HG02759 (cell line): ENCODE data around the gene HBP1.
"Not testable (repeated sequence)": the region's sequence is repeated elsewhere in the genome, so short reads cannot be mapped to it uniquely, and the experiment has no call there.

Source experiments
- ATAC-seq: cut with Tn5 transposase; IDR thresholded peaks from one replicate; pipeline ENCODE4 v1.9.1; 2021; ENCODE audit warnings: mild to moderate bottlenecking, moderate library complexity; ENCODE audit not compliant: unreplicated experiment

Gene HBP1

GRCh38 chr7:107224374-107225223, 55.8 kb downstream of the HBP1 start:
- no peak for ATAC-seq

- ATAC-seq = no peak
Observed at GRCh38 chr7:107228291-107228690, 59.5 kb downstream of the HBP1 start.

GRCh38 chr7:107230334-107230733, 61.5 kb downstream of the HBP1 start:
- ATAC-seq = no peak

- ATAC-seq = no peak
Observed at GRCh38 chr7:107232568-107233090, 63.8 kb downstream of the HBP1 start.

GRCh38 chr7:107233174-107233573, 64.4 kb downstream of the HBP1 start:
- ATAC-seq = no peak

GRCh38 chr7:107233981-107234380, 65.2 kb downstream of the HBP1 start:
- no peak for ATAC-seq

- no peak for ATAC-seq
Observed at GRCh38 chr7:107234436-107234835, 65.6 kb downstream of the HBP1 start.

- no peak for ATAC-seq
Observed at GRCh38 chr7:107236862-107237261, 68.1 kb downstream of the HBP1 start.

GRCh38 chr7:107237451-107237850, 68.6 kb downstream of the HBP1 start:
- ATAC-seq = no peak

- no peak for ATAC-seq
Observed at GRCh38 chr7:107242267-107242666, 73.5 kb downstream of the HBP1 start.

- no peak for ATAC-seq
Observed at GRCh38 chr7:107244613-107245012, 75.8 kb downstream of the HBP1 start.

GRCh38 chr7:107246836-107247235, 78.0 kb downstream of the HBP1 start:
- ATAC-seq = not testable (repeated sequence)

GRCh38 chr7:107248551-107249316, 79.9 kb downstream of the HBP1 start:
- ATAC-seq = no peak

- no peak for ATAC-seq
Observed at GRCh38 chr7:107251963-107252362, 83.2 kb downstream of the HBP1 start.
